NOMO-1 treated with DMSO at 0.1 percent for 48 hours (cell line): Measurements from ENCODE around the gene SLC20A1.
"Not testable (repeated sequence)": the region's sequence is repeated elsewhere in the genome, so short reads cannot be mapped to it uniquely, and the experiment has no call there.

Experiments
- DNase-seq: peaks from one replicate; lab custom pipeline; 2025; ENCODE audit not compliant: unreplicated experiment; lab: John Stamatoyannopoulos, UW

The SLC20A1 gene

DNA sequence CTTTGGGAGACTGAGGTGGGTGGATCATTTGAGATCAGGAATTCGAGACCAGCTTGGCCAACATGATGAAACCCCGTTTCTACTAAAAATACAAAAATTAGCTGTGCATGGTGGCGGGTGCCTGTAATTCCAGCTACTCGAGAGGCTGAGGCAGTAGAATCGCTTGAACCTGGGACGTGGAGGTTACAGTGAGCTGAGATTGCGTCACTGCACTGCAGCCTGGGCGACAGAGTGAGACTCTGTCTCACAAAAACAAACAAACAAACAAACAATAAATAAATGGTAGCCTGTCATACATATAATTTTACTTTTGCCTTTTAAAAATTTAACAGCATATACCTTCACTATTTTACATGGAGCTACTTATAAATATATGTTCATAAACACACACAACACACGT, 61.2 kb downstream of the SLC20A1 start:
- DNase-seq, result not testable (repeated sequence)

DNA sequence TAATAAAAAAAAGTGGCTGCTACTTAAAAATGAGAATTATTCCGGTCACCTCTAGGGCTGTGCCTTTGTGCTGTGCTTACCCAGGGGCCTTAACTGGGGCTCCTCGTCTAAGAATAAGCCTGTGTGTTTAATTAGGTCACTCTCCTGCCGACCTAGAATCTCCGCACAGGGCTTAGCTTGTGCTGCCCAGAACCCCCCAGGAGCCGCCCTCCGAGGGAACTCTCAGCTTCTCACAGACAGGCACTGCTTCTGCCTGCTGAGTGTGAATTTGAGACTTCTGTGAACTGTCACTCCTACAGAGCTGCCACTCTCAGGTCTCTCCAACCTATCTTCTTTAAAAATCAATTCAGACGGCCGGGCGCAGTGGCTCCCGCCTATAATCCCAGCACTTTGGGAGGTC, 63.2 kb downstream of the SLC20A1 start:
- no peak for DNase-seq

DNA sequence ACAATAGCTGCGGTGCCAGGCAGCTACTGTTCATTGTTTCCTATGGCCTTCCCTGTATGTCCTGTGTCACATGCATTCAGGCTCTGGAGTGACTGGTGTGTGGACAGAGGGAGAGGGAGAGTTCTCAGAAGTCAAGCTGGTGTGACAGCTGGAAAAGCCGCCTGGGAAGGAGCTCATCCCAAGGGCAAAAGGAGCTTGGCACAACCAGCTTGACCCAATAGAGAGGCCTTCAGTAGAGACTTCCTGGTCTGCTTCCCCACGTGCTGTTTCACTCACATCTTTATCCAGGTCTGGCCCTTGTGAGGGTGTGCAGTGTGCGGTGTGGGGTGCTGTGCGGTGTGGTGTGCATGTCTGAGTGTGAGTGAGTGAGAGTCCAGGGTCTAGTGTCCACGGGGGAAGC, 64.0 kb downstream of the SLC20A1 start:
- no peak for DNase-seq

DNA sequence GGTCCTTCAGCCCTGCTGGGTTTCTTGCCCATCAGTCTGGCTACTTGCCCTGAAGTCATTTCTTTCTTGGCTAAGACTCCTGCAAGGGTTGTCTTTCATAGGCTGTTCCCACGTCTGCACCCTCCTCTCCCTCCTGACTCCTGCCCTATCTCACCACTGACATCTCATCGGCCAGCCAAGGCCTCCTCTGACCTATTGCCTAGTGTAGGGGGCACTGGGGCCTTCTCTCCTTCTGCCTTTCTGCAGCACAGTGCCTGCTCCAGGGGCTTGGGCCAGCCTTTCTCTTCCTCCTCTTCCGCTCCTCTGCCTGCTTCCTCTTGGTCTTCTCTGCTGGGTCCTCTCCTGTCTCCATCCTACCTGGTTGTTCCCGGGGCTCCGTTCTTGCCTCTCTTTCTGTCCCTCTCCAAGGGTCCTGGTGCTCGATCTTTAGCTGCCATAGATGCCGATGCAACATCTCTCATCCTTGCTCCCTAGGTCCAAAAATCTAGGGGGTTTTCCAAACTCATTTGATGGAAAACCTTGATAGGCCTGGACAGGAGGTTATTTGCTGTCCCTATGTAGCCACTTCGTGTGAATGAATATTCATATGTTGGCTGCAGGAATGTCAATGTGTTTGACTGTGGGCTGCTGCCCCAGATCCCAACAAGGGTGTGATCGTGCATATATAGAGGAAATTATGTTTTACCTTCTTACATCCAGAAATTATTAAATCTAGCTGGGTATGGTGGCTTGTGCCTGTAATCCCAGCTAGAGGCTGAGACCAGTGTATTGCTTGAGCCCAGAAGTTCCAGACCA, 65.4 kb downstream of the SLC20A1 start:
- no peak for DNase-seq

DNA sequence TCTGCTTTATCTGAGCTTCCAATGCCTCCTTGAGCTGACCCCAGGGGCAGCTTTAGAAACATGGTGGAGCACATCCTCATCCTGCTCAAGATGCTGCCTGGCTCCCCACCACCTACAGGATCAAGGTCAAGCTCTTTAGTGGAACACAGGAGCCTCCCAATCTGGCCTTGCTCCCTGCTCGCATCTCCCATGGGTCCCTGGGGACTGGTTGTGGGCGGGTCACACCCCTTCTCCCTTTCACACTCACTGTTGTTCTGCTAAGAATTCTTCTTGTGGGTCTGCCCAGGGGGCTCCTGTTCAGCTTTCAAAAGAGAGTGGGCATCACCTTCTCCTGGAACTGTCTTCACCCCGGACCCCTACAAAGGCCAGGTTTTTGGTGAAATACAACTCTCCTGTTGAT, 66.7 kb downstream of the SLC20A1 start:
- no peak for DNase-seq

DNA sequence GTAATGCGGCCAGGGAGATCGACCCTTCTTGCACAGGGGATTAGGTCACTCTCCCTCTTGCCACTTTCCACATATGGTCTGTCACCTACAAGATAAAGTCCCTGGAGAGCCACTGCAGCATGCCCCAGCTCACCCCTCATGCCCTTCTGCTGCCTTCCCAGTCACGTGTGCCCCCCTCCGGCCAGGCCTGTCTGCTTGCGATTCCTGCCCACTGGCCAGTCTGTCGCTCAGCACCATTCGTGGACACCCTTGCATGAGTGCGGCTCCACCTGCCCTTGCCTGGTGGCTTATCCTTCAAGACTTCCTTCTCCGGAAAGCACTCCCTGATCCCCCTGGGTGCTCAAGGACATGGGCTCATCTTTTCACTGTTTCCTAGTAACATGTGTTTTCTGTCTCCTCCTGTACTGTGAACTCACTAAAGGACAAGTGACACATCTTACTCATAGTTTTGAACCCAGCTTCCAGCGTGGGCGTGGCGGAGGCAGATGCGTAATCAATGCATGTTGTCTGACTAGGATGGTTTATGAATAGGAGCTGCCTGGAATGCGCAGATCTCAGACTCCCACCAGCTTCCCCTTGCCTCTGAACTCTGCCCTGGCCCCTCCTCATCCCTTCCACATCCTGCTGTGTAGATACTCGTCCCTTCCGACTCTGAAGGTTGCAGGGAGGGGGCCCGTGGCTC, 67.3 kb downstream of the SLC20A1 start:
- no peak for DNase-seq
